NCI-H524 (cell line): ENCODE measurements around the gene SEPTIN5.
"Not testable (repeated sequence)": the region's sequence is repeated elsewhere in the genome, so short reads cannot be mapped to it uniquely, and the experiment has no call there.

Source experiments
- DNase-seq, 2 experiments: peaks; one replicate each; lab custom pipeline; 2025; lab: John Stamatoyannopoulos, UW

The SEPTIN5 gene

DNA sequence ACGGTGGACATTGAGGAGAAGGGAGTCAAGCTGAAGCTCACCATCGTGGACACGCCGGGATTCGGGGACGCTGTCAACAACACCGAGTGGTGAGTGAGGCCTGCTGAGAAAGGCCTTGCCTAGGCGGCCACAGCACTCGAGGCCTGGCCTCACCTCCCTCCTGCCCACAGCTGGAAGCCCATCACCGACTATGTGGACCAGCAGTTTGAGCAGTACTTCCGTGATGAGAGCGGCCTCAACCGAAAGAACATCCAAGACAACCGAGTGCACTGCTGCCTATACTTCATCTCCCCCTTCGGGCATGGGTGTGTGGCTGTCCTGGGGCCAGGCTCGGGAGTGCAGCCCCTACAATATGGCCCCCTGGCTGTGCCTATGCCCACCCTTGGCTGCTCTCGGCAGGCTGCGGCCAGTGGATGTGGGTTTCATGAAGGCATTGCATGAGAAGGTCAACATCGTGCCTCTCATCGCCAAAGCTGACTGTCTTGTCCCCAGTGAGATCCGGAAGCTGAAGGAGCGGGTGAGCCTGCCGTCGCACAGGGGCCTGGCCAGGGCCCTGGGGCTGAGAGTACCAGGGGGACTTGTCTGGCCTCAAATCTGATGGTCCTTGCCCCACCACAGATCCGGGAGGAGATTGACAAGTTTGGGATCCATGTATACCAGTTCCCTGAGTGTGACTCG lies 6.0 kb downstream of the SEPTIN5 start:
- no peak for DNase-seq

DNA sequence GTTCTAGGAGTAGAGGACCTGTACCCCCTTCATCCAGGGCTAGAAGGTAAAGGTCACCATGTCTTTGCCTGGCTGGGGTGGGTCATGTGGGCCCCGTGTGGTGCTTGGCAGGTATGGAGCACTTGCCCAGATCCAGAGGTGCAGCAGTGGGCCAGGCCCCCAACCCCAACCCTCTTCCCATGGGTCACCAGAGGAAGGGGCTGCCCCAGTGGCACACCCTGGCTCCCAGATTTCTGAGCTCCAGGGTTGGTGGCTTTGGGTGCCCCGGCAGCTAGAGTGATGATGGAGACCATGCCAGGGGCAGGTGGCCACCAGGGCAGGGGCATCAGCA lies 6.7 kb downstream of the SEPTIN5 start:
- DNase-seq: no peak

DNA sequence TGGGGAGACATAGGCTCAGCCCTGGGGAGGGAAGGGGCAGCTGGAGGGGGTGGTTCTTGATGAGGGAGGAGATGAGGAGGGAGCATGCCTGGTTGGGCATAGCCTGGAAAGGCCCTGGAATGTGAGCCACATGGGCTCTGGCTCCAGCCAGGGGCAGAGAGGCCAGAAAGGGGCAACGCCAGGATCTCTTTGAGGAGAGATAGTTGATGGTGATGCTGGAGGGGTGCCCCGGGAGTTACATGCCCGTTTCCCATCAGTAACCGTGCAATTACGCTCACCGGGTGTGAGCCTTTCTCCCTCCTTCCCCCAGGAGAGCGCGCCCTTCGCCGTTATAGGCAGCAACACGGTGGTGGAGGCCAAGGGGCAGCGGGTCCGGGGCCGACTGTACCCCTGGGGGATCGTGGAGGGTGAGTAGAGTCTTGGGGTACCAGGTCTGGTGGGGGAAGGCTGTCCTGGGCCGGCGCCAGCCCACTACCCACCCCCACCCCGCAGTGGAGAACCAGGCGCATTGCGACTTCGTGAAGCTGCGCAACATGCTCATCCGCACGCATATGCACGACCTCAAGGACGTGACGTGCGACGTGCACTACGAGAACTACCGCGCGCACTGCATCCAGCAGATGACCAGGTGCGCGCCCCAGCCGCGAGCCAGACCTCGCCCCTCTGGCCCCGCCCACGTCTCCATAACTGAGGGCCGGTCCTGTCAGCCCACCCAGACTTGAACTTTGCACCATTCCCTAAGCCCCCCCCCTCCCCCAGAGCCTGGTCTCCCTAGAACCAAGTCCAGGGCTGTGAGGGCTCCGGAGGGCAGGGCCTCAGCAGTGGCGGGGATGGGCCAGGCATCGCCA lies 7.3 kb downstream of the SEPTIN5 start:
- DNase-seq: no peak

DNA sequence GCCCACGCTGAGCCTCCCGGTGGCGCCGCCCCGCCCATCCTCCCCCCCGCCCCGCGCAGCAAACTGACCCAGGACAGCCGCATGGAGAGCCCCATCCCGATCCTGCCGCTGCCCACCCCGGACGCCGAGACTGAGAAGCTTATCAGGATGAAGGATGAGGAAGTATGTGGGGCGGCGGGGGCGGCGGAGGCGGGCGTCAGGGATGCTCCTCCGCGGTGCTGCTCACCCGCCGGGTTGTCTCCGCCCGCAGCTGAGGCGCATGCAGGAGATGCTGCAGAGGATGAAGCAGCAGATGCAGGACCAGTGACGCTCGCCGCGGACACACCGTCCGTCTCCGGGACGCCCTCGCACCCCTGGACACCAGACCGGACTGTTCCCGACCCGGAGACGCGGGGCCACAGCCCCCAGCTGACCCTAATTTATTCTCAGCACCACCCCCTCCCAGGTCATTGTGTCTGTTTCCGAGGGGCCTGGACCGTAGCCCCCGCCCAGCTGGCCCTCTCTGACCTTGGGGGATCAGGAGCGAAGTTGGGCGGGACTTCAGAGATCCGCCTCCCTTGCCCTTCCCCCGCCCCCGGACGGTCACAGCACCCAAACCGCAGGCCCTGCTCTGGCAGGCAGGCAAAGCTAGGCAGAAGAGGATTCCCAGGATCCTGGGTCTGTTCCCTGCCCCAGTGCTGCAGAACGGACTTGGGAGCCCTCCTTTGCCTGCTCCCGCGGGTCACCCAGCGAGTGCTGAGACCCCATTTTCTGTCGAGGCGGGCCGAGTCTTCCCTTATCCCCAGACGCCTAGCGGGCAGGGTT lies 8.1 kb downstream of the SEPTIN5 start:
- DNase-seq: no peak

DNA sequence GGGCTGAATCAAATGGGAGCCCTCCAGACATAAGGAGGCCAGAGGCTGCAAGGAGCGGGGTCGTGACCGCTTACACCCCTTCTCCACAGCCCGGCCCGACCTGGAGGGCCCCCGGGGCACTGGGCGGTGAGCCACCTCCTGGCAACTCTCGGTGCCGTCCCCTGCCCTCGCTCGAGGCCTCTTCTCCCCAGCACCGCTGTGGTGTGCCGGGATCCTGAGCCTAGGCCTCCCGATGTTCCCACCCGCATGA lies 8.6 kb downstream of the SEPTIN5 start:
- no peak for DNase-seq

DNA sequence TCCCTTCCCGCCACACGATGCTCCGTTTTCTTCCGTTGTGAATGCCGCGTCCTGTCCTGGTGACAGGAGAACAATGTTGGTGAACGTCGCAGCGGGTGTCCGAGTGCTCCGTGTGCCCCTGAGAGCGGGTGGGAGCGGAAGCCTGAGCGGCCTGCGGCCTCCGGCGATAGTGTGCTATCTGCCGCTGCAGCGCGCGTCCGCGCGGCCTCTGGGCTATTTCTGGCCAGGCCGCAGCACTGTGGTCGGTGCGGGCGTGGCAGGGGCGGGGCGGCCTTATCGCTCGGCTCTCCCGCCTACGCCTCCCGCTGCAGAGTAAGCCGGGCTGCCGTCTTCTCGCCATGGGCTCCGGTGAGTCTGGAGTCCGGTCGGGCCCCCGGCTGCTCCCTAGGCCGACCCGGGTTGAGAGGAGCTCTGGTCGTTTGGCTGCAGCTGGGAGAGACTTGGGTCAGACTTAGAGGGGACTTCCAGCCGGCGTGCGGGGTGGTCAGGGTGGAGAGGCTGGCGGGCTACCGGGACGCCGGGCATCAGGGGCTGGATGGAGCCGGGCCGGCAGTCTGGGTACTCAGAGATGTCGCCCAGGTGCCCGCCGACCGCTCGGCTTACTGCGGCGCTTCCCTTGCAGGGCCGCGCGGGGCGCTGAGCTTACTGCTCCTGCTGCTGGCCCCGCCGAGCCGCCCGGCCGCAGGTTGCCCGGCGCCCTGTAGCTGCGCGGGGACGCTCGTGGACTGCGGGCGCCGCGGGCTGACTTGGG lies 9.1 kb downstream of the SEPTIN5 start, which contains the start of gene GP1BB:
Gene GP1BB, plus strand, starts transcription at position 308 of the 751 bp plus-strand sequence. Its CDS starts 31 bp downstream, at position 339.
- DNase-seq: peak in 1 of 2 experiments; percentile 56

DNA sequence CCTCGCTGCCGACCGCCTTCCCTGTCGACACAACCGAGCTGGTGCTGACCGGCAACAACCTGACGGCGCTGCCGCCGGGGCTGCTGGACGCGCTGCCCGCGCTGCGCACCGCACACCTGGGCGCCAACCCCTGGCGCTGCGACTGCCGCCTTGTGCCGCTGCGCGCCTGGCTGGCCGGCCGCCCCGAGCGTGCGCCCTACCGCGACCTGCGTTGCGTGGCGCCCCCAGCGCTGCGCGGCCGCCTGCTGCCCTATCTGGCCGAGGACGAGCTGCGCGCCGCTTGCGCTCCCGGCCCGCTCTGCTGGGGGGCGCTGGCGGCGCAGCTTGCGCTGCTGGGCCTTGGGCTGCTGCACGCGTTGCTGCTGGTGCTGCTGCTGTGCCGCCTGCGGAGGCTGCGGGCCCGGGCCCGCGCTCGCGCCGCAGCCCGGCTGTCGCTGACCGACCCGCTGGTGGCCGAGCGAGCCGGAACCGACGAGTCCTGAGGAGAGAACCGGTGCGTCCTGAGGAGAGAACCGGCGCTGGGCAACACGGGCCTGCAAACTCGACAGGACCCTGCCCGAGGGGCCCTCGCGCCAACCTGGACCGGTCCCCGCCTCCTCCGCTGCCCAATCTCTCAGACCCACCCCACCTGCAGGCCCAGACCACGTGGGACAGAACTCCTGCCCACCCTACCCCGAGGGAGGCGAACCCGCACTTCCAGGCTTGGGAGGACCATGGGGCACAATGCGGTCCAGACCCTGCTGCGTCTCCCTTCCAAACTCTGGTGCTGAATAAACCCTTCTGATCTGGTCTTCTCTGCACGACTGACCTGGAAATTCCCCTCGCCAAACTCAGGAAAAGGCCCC lies 9.9 kb downstream of the SEPTIN5 start:
- peak; percentile 57 to 75 for DNase-seq

DNA sequence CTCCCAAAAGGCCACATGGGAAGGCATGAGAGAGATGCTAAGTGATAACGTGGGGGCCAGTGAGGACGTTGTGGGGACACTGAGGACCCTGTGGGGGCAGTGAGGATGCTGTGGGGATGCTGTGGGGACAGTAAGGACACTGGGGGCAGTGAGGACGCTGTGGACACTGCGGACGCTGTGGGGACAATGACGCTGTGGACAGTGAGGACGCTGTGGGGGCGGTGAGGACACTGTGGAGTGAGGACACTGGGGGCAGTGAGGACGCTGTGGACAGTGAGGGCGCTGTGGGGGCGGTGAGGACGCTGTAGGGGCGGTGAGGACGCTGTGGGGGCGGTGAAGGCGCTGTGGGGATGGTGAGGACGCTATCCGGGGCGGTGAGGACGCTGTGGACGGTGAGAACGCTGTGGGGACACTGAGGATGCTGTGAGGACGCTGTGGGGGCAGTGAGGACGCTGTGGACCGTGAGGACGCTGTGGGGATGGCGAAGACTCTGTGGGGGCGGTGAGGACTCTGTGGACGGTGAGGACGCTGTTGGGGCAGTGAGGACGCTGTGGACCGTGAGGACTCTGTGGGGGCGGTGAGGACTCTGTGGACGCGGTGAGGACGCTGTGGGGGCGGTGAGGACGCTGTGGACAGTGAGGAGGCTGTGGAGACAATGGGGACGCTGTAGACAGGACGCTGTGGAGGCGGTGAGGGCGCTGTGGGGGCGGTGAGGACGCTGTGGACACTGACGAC lies 10.8 kb downstream of the SEPTIN5 start:
- no peak for DNase-seq

DNA sequence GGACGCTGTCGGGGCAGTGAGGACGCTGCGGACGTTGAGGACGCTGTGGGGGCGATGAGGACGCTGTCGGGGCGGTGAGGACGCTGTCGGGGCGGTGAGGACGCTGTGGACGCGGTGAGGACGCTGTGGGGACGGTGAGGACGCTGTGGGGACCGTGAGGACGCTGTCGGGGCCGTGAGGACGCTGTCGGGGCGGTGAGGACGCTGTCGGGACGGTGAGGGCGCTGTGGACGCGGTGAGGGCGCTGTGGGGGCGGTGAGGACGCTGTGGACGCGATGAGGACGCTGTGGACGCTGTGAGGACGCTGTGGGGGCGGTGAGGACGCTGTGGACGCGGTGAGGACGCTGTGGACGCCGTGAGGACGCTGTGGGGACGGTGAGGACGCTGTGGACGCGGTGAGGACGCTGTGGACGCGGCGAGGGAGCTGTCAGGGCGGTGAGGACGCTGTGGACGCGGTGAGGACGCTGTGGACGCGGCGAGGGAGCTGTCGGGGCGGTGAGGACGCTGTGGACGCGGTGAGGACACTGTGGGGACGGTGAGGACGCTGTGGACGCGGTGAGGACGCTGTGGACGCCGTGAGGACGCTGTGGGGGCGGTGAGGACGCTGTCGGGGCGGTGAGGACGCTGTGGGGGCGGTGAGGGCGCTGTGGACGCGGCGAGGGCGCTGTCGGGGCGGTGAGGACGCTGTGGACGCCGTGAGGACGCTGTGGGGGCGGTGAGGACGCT lies 11.9 kb downstream of the SEPTIN5 start:
- not testable (repeated sequence) for DNase-seq

DNA sequence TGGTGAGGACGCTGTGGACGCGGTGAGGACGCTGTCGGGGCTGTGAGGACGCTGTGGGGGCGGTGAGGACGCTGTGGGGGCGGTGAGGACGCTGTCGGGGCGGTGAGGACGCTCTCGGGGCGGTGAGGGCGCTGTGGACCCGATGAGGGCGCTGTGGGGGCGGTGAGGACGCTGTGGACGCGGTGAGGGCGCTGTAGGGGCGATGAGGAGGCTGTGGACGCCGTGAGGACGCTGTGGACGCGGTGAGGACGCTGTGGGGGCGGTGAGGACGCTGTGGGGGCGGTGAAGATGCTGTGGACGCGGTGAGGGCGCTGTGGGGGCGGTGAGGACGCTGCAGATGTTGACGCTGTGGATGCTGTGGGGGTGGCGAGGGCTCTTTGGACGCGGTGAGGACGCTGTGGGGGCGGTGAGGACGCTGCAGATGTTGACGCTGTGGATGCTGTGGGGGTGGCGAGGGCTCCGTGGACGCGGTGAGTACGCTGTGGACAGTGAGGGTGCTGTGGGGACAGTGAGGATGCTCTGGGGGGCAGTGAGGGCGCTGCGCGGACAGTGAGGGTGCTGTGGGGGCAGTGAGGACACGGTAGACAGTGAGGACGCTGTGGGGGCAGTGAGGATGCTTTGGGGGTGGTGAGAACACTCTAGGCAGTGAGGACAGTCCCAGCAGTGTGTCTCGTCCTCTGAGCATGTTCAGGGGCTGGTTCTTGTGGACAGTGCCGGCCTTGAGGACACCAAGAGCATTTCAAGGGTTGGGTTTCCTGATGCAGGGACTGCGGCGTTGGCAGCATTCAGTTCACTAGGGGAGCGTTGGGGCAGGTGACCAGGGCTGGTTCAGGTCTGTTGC lies 13.2 kb downstream of the SEPTIN5 start:
- DNase-seq: no peak

DNA sequence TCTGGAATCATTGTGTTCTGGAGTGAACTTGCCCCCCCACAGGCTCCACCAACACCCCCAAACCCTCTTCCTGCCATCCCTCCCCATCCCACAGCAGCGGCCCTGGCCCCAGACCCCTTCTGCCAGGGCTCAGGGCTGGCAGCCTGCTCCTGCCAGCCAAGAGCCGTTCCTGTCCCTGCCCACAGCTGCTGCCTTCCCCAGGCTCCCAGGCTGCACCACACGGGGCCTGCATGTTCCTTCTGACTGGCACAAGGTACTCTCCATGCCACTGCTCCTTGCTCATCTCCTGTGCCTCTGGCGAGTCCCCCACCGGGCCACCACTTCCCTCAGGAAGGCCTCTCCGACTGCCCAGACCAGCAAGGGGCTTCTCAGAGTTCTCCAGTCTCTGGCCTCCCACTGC lies 14.0 kb downstream of the SEPTIN5 start:
- no peak for DNase-seq

DNA sequence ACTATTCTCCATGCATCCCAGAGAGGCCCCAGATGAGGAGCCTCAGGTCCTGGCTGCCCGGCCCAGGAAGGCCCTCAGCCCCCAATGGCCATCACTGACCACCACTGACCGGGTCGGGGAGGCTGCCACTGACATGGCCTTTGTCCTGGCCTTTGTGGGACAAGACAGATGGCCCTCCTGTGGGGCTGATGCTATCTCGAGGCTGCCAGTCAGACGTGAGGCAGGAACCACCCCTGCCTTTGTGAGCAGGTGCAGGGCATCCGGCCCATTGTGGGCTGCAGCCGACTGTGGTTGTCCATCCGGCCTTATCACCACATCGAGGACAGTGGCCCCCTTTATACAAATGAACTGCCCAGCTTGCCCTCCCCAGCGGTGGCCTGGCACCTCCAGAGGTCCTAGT lies 14.5 kb downstream of the SEPTIN5 start:
- no peak for DNase-seq

DNA sequence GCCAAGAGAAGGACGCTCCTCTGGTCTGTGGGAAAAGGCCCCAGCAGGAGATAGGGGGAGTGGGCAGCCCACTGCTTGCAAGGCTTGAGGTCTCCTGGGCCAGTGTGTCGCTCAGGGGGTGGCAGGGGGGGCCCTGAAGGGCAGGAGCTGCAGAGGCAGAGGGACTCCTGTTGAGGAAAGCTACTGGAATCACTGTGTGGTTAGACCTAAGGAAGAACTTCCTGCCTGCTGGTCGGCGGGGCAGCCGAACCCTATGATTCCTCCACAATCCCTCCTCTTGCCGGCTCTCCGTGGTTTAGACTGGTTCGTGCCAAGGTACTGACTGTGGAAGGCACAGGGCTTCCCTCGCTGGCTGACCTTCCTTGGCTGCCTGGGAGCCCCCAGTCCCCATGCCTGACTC lies 15.2 kb downstream of the SEPTIN5 start:
- DNase-seq: no peak

DNA sequence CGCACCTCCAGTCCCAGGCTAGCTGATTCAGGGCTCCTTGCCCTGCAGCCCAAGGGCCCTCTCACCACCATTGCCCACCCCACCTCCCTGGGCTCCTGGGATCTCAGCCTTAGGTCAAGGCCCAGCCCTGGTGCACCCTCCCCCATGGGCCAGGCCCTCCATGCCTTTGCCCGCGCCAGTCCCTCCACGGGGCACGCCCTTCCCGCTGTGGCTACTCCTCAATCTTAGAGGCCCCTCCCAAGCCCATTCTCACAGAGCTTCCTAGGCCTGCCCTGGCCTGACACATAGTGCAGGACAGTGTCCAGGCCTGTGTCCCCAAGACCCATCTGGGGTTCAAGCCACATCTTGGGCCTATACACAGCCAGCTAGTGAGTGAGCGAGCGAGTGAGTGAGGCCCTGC lies 15.9 kb downstream of the SEPTIN5 start:
- DNase-seq: no peak

DNA sequence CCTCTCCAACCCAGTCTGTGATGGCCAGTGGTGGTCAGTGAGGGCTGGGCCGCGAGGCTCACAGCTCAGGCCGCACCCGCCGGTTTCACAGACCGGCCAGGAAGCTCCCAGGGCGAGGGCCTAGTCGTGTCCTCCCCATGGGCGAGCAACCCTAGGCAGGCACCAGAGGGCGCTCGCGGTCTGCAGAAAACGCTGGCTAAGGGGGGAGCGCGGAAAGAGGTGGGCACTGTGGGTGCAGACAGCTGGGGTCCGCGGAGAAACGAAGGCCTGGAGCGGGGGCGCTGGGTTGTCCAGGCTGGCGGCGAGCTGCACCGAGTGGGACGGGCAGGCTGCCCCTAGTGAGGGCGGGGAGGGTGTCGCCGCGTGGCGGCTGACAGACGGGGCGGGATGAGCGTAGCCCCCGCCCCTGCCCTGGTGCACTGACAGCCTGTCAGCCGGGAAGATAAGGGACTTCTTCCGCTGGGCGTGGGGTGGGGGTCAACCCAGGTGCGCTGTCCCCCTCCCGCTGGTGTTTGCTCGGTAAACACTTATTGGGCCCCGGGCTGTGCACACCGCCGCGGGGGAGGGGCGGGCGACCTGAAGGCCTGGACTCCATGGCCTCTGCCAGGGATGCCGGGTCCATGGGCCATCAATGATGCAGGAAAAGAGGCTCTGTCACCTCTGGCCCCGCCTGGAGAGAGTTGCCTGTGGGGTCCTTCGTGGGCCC lies 16.5 kb downstream of the SEPTIN5 start:
- DNase-seq: peak; percentile 30 to 76

DNA sequence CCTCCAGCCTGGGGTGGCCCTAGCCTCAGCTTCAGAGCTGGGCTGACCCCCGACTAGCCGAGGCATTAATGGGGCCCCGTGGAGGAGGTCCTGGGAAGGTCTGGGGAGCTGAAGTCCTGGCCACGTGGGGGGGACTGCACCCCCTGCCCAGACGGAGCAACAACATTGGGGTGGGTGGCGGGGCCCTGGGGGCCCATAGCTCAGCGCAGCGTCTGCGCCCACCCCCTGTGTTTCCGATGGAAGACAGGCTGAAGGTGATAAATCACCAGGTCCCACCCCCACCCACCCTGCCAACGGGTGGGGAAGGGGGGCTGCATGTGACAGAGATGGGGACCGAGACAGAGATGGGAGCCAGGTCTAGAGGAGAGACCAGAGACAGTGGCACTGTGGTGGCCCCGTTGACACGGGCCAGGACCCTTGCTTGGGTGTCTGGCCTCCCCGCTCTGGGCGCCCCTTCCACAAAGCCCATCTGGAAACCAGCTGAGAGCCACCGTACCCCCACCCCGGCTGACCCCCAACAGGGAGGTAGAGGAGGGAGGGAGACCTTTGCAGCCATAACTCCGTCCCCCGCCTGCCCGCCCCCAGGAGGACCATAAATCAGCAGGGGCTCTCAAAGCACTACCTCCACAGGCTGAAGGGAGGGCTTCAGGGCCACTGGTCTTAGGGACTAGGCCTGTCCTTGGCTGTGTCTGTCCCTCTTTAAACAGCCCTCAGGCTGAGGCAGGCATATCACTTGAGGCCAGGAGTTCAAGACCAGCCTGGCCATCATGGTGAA lies 17.2 kb downstream of the SEPTIN5 start:
- no peak for DNase-seq

DNA sequence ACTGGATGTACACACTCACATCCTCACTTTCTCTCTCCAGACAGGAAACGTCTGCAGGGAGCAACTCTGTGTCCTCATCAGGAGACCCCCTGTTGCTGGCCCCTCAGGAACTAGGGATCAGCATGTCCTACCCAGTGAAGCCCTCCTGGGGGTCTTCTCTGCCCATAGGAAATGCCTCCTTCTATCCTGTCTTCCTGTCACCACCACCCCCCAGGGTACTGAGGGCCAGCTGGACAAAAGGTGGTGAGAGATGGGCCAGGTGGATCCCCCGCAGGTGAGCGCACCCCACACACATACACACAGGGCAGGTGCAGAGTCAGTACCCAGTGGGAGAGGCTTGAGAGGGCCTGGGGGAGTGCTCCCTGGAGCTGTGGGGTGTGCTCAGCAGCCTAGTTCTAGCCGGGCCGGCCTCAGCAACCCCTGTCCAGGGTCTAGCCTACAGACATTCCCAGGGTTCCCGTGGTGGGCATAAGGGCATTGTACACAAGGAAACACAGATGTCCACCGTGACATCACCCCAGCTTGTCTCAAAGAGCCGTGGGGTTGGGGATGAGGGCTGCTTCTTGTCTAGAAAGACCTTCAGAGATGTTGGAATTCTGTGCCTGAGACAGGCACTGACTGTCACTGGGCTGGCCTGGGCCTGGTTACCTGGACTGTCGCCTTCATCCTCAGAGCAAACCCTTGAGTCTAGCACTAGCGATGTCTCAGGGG lies 18.3 kb downstream of the SEPTIN5 start:
- DNase-seq: peak in 1 of 2 experiments; percentile 40
